ENCODE data around the gene UBFD1.
"Not testable (repeated sequence)": the region's sequence is repeated elsewhere in the genome, so short reads cannot be mapped to it uniquely, and the experiment has no call there.

UBFD1 gene

GRCh38 chr16:23527961-23528643 is 29.4 kb upstream of the UBFD1 start:
- no peak for DNase-seq (ENCODE audit: low spot score)

GRCh38 chr16:23528644-23529310 is 28.8 kb upstream of the UBFD1 start:
- no peak for DNase-seq (ENCODE audit: low spot score)

DNA sequence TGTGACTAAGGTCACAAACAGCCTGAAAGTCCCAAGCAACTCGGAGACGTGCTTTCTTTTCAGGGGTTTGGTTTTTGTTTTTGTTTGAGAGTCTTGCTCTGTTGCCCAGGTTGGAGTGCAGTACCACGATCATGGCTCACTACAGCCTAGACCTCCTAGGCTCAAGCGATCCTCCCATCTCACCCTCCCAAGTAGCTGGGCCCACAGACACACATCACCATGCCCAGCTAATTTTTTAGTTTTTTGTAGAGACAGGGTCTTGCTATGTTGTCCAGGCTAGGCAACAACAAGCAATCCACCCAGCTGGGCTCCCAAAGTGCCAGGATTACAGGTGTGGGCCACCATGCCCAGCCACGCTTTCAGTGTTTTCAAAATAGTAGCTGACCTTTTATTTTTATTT is 27.5 kb upstream of the UBFD1 start:
- no peak for DNase-seq (ENCODE audit: low spot score)

DNA sequence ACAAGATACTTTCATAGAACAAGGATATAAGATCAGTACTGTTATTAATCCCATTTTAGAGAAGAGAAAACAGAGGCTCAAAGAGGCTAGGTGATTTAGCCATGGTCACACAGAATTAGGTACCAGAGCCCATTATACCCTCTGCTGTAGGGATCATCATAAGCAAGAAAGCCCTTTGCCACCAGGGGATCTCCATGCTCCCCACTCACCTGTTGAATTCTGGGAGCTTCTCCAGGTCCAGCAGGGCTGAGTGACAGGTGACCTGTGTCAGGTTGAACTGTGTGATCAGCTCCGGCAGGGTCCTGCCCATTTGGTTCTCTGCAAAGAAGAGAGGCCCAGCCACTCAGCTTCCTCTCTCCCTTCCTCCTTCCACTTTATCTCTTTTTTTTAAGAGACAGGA is 25.1 kb upstream of the UBFD1 start:
- no peak for DNase-seq (ENCODE audit: low spot score)

GRCh38 chr16:23534868-23535860 is 22.4 kb upstream of the UBFD1 start:
- no peak for DNase-seq (ENCODE audit: low spot score)

DNA sequence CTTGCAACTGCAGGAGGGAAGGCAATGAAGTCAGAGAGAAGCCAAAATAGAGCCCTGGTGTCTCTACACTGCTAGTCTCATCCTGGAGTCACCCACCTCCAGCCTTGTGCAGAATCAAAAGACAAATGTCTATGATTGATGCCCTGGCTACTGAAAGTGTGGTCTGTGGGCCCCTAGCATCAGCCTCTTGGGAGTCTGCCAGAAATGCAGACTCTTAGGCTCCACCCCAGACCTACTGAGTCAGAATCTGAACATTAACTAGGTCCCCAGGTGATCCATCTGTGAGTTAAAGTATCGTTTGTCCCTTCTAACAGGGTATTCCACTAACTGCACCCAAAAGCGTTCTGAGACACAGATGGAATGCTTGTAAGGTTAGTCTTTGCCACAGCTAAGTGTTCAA is 21.6 kb upstream of the UBFD1 start:
- DNase-seq (ENCODE audit: low spot score) = no peak

DNA sequence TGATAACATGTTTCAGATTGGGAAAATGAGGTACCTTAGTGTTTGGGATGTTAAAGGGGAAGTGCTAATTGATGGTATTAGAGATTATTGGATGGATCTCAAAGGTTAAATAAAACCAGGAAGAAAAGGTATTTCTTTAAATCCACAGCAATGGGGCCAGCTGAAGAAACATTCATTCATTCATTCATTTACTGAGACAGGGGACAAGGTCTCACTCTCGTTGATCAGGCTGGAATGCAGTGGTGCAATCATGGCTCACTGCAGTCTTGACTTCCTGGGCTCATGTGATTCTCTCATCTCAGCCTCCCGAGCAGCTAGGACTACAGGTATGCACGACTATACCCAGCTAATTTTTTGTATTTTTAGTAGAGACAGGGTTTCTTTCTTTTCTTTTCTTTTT is 20.1 kb upstream of the UBFD1 start:
- no peak for DNase-seq (ENCODE audit: low spot score)

GRCh38 chr16:23538919-23539278 is 18.6 kb upstream of the UBFD1 start:
- no peak for DNase-seq (ENCODE audit: low spot score)

DNA sequence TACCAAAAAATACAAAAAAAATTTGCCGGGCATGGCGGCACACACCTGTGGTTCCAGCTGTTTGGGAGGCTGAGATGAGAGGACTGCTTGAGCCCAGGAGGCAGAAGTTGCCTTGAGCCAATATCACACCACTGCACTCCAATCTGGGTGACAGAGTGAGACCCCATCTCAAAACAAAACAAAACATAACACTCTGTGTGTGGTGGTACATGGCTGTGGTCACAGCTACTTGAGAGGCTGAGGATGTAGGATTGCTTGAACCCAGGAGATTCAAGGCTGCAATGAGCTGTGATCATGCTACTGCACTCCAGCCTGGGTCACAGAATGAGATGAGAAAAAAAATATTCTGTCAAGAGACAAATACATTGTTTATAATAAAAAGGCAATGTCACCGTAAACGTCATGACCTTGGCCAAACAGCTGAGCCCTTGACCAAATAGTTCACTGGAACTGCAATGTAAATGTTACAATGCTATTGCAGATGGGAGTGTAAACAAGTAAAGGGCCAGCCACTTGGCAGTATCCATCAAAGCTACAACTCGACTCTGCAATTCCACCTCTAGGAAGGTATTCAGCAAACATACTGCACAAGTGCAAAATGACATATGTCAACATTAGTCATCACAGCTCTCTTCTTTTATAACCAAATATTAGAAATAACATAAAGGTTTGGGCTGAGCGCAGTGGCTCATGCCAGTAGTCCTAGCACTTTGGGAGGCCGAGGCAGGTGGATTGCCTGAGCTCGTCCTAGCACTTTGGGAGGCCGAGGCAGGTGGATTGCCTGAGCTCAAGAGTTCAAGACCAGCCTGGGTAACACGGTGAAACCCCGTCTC is 17.3 kb upstream of the UBFD1 start:
- no peak for DNase-seq (ENCODE audit: low spot score)

- not testable (repeated sequence) for DNase-seq (ENCODE audit: low spot score)
Measured at GRCh38 chr16:23540817-23541178, 16.7 kb upstream of the UBFD1 start.

DNA sequence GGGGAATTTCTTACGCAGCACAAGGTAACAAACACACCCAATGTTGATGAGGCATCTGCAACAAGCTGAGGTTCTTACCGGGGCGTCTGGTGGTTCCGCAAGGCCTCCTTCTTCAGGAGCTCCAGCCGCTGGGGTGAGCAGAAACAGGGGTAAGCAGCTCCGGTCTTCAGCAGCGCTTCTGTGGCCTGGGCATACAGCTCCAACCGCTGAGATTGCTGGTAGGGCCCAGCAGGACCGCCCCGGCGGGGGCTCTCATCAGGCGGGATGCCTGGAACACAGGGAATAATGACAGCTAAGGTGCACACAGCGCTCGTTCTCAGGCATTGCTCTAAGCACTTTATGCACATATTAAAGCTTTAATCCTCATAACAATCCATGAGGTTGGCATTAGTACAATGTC is 13.1 kb upstream of the UBFD1 start:
- DNase-seq (ENCODE audit: low spot score) = no peak

- DNase-seq (ENCODE audit: low spot score) = no peak
Measured at GRCh38 chr16:23549938-23550337, 7.6 kb upstream of the UBFD1 start.

DNA sequence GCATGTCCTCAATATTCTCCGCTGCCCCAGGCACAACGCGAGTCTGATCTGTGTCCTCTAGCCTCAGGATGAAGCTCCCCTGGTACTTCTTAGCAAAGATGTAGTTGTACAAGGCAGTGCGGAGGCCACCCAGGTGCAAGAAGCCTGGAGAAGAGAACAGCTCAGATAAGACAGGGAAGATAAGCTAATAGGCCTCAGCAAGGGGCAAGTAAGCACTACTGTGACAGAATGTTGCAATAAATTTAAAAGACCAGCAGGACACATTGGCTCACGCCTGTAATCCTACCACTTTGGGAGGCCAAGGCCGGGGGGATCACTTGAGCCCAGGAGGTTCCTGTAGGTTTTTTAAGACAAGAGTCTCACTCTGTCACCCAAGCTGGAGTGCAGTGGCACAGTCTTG is 5.4 kb upstream of the UBFD1 start:
- DNase-seq (ENCODE audit: low spot score) = no peak

GRCh38 chr16:23554536-23554935 is 3.0 kb upstream of the UBFD1 start:
- DNase-seq (ENCODE audit: low spot score) = no peak

GRCh38 chr16:23557779-23558702 is 514 bp downstream of the UBFD1 start:
- DNase-seq (ENCODE audit: low spot score) = no peak

DNA sequence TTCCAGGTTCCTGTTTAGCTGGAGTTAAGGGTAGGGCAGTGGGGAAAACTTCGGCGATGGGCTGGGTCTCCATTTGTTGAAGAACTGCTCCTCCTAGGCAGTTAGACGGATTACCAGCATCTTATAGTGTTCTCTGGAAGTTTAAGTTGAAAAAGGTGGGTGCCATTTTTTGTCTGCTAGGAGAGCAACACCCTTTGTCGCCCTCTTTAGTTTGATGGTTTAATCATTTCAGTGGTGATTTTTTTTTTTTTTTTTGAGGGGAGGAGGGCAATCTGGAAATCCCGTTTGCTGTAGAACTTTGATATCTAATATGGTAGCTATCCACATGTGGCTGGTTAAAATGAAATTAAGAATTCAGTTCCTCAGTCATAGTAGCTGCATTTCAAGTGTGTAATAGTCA is 4.1 kb downstream of the UBFD1 start:
- DNase-seq (ENCODE audit: low spot score) = no peak

DNA sequence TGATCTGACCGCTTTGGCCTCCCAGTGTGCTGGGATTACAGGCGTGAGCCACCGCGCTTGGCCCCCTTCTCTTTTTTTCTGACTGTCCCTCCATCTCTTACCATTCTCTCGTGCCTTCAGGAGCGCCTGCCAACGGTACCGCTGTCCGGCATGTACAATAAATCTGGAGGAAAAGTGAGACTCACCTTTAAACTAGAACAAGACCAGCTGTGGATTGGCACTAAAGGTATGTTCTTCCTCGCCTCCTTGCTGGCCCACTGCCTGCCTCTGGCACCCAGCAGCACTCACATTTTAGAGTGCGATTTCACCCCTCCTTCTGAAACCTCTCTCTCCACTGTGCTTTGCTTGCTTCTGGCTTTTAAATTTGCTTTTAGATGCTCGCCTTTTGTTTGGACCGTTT is 5.0 kb downstream of the UBFD1 start:
- DNase-seq (ENCODE audit: low spot score) = no peak

- DNase-seq (ENCODE audit: low spot score) = no peak
Measured at GRCh38 chr16:23563186-23563585, 5.7 kb downstream of the UBFD1 start.

GRCh38 chr16:23564575-23565363 is 7.2 kb downstream of the UBFD1 start:
- DNase-seq (ENCODE audit: low spot score) = no peak

GRCh38 chr16:23566724-23567123 is 9.2 kb downstream of the UBFD1 start:
- no peak for DNase-seq (ENCODE audit: low spot score)

All from CD4-positive, alpha-beta T cell treated with Interleukin-6 at 100 ng/mL for 8 hours (primary cell).